MV-4-11 (cell line): ENCODE results near the gene TRIM74.
"Not testable (repeated sequence)": the region's sequence is repeated elsewhere in the genome, so short reads cannot be mapped to it uniquely, and the experiment has no call there.

Experiments used
- DNase-seq: peaks from one replicate; lab custom pipeline; 2025; lab: John Stamatoyannopoulos, UW

Gene TRIM74

GRCh38 chr7:72954563-72955198 is 14.6 kb downstream of the TRIM74 start:
- DNase-seq, result not testable (repeated sequence)

- DNase-seq, result not testable (repeated sequence)
Observed at GRCh38 chr7:72953901-72954562, 15.2 kb downstream of the TRIM74 start.

GRCh38 chr7:72950432-72950831 is 18.8 kb downstream of the TRIM74 start:
- not testable (repeated sequence) for DNase-seq

- not testable (repeated sequence) for DNase-seq
Observed at GRCh38 chr7:72949686-72950085, 19.6 kb downstream of the TRIM74 start.

- not testable (repeated sequence) for DNase-seq
Observed at GRCh38 chr7:72949276-72949675, 20.0 kb downstream of the TRIM74 start.

- DNase-seq, result not testable (repeated sequence)
Observed at GRCh38 chr7:72948714-72949113, 20.6 kb downstream of the TRIM74 start.

- DNase-seq, result not testable (repeated sequence)
Observed at GRCh38 chr7:72946130-72946745, 23.0 kb downstream of the TRIM74 start.

- not testable (repeated sequence) for DNase-seq
Observed at GRCh38 chr7:72945597-72945996, 23.7 kb downstream of the TRIM74 start.

- DNase-seq, result not testable (repeated sequence)
Observed at GRCh38 chr7:72944937-72945336, 24.3 kb downstream of the TRIM74 start.

GRCh38 chr7:72942956-72943355 is 26.3 kb downstream of the TRIM74 start:
- DNase-seq, result not testable (repeated sequence)

- not testable (repeated sequence) for DNase-seq
Observed at GRCh38 chr7:72942022-72942705, 27.1 kb downstream of the TRIM74 start.

- DNase-seq, result not testable (repeated sequence)
Observed at GRCh38 chr7:72928216-72928615, 41.0 kb downstream of the TRIM74 start.

- not testable (repeated sequence) for DNase-seq
Observed at GRCh38 chr7:72927791-72928190, 41.5 kb downstream of the TRIM74 start.

GRCh38 chr7:72925546-72926120 is 43.6 kb downstream of the TRIM74 start:
- DNase-seq, result no peak

- peak; percentile 78 for DNase-seq
Observed at GRCh38 chr7:72924733-72925545, 44.3 kb downstream of the TRIM74 start, which contains the start of gene POM121. Gene POM121, plus strand, starts transcription at chr7:72925095. Its CDS starts 27 bp downstream, at chr7:72925122.

GRCh38 chr7:72924386-72924732 is 44.9 kb downstream of the TRIM74 start:
- peak; percentile 82 for DNase-seq

GRCh38 chr7:72919256-72919775 is 50.0 kb downstream of the TRIM74 start:
- no peak for DNase-seq

- DNase-seq, result peak; percentile 49
Observed at GRCh38 chr7:72914756-72915525, 54.3 kb downstream of the TRIM74 start.

GRCh38 chr7:72913750-72914149 is 55.5 kb downstream of the TRIM74 start:
- DNase-seq, result peak; percentile 4

GRCh38 chr7:72911395-72911794 is 57.9 kb downstream of the TRIM74 start:
- not testable (repeated sequence) for DNase-seq
